Activated T-helper 1 cell treated with anti-CD3 and anti-CD28 coated beads, Interleukin-12 subunit alpha, Interleukin-12 subunit beta, Interleukin-2, Interleukin-4 antibody, amounts not matched to agents 30 ng/mL and 10 ng/mL and 1 ng/mL, durations not matched to agents 14 hours and 24 hours and 36 hours (primary cell): ENCODE measurements around the gene TUBGCP5. TPM values are rescaled to one million over a fixed set of nuclear protein-coding genes. Genes with fewer than 3 reads are reported as not detected.
"Not testable (repeated sequence)": the region's sequence is repeated elsewhere in the genome, so short reads cannot be mapped to it uniquely, and the experiment has no call there.

Experiments
- DNase-seq: peaks from one replicate; pipeline ENCODE4 v3.0.0; 2021; ENCODE audit warnings: low spot score
- H3K27ac Mint-ChIP-seq: one replicate; pipeline ENCODE4 v1.8.0; 2021; ENCODE audit warnings: mild to moderate bottlenecking, mixed read lengths
- H3K27me3 Mint-ChIP-seq: one replicate; pipeline ENCODE4 v1.8.0; 2022; ENCODE audit warnings: mild to moderate bottlenecking, moderate library complexity, mixed read lengths; ENCODE audit not compliant: insufficient read depth
- H3K36me3 Mint-ChIP-seq: one replicate; pipeline ENCODE4 v1.8.0; 2021; ENCODE audit warnings: low read depth, mixed read lengths
- H3K4me1 Mint-ChIP-seq: one replicate; pipeline ENCODE4 v1.8.0; 2021; ENCODE audit warnings: low read depth, mixed read lengths
- H3K4me3 Mint-ChIP-seq: one replicate; pipeline ENCODE4 v1.8.0; 2021; ENCODE audit warnings: mild to moderate bottlenecking, moderate library complexity, mixed read lengths
- H3K9me3 Mint-ChIP-seq: one replicate; pipeline ENCODE4 v1.8.0; 2021; ENCODE audit warnings: mixed read lengths
- intact Hi-C: fragments of 100-400 bp; cut with micrococcal nuclease; formaldehyde crosslinking; loops from one replicate; pipeline ENCODE4 v1.15.1; 2024
- total RNA-seq: library from RNA; stranded (reverse); gene quantifications from 2 replicates; pipeline ENCODE4 v1.2.3, GENCODE V29; 2022

Gene TUBGCP5
- 22.3 and 25.9 TPM in 2 replicates for total RNA-seq

GRCh38 chr15:23039143-23039916, at the start of gene TUBGCP5:
Gene TUBGCP5, minus strand, starts transcription at chr15:23039569. Its CDS starts 26 bp downstream, at chr15:23039543.
- peak within 1 kb of the TSS; percentile 98 for H3K27ac Mint-ChIP-seq
- no peaks in the 10 kb centered on the region for H3K27me3 Mint-ChIP-seq
- peak; percentile 98 for DNase-seq
- peaks cover 17% of the 10 kb centered on the region for H3K4me1 Mint-ChIP-seq
- peaks cover 6% of the 10 kb centered on the region for H3K36me3 Mint-ChIP-seq
- intact Hi-C loops, result loop anchor here (5.0 kb wide), 2 partner anchors 62 to 202 kb away; partner anchors contain the start of gene NIPA2
- no peaks in the 10 kb centered on the region for H3K9me3 Mint-ChIP-seq
- H3K4me3 Mint-ChIP-seq, result peak within 1 kb of the TSS; percentile 93

GRCh38 chr15:23083115-23083514, 43.7 kb upstream of the TUBGCP5 start:
- no peaks in the 10 kb centered on the region for H3K36me3 Mint-ChIP-seq
- no peak overlapping the region for H3K27ac Mint-ChIP-seq
- H3K9me3 Mint-ChIP-seq, result no peaks in the 10 kb centered on the region
- no peaks in the 10 kb centered on the region for H3K4me1 Mint-ChIP-seq
- H3K27me3 Mint-ChIP-seq, result peaks cover 10% of the 10 kb centered on the region
- H3K4me3 Mint-ChIP-seq, result no peak overlapping the region
- intact Hi-C loops, result no loop called here
- no peak for DNase-seq

- H3K4me1 Mint-ChIP-seq, intact Hi-C loops, H3K4me3 Mint-ChIP-seq, H3K9me3 Mint-ChIP-seq, DNase-seq, H3K36me3 Mint-ChIP-seq, H3K27ac Mint-ChIP-seq: not testable (repeated sequence)
- H3K27me3 Mint-ChIP-seq, result peaks cover 10% of the 10 kb centered on the region
These were observed 42.8 kb upstream of the TUBGCP5 start for GRCh38 chr15:23081996-23082737.

GRCh38 chr15:23081271-23081670, 41.9 kb upstream of the TUBGCP5 start:
- Mint-ChIP-seq H3K27ac (no peak overlapping the region), H3K36me3 (no peaks in the 10 kb centered on the region), H3K4me1 (no peaks in the 10 kb centered on the region), H3K9me3 (no peaks in the 10 kb centered on the region), H3K27me3 (peaks cover 10% of the 10 kb centered on the region), H3K4me3 (no peak overlapping the region)
- DNase-seq, result no peak
- intact Hi-C loops, result no loop called here

GRCh38 chr15:23079766-23080165, 40.4 kb upstream of the TUBGCP5 start:
- H3K27ac Mint-ChIP-seq, result no peak overlapping the region
- no peaks in the 10 kb centered on the region for H3K9me3 Mint-ChIP-seq
- DNase-seq, result no peak
- intact Hi-C loops, result no loop called here
- H3K36me3 Mint-ChIP-seq, result no peaks in the 10 kb centered on the region
- H3K4me3 Mint-ChIP-seq, result no peak overlapping the region
- no peaks in the 10 kb centered on the region for H3K4me1 Mint-ChIP-seq
- peaks cover 6% of the 10 kb centered on the region for H3K27me3 Mint-ChIP-seq

GRCh38 chr15:23075927-23076326, 36.6 kb upstream of the TUBGCP5 start:
- H3K4me3 Mint-ChIP-seq, result no peak overlapping the region
- no peaks in the 10 kb centered on the region for H3K36me3 Mint-ChIP-seq
- DNase-seq, result no peak
- intact Hi-C loops, result no loop called here
- H3K27me3 Mint-ChIP-seq, result no peaks in the 10 kb centered on the region
- no peak overlapping the region for H3K27ac Mint-ChIP-seq
- H3K4me1 Mint-ChIP-seq, result no peaks in the 10 kb centered on the region
- H3K9me3 Mint-ChIP-seq, result no peaks in the 10 kb centered on the region

- no peaks in the 10 kb centered on the region for H3K27me3 Mint-ChIP-seq
- no peaks in the 10 kb centered on the region for H3K4me1 Mint-ChIP-seq
- no peak overlapping the region for H3K4me3 Mint-ChIP-seq
- intact Hi-C loops, result no loop called here
- H3K27ac Mint-ChIP-seq, result no peak overlapping the region
- H3K36me3 Mint-ChIP-seq, result no peaks in the 10 kb centered on the region
- no peak for DNase-seq
- no peaks in the 10 kb centered on the region for H3K9me3 Mint-ChIP-seq
These were observed 35.3 kb upstream of the TUBGCP5 start for GRCh38 chr15:23074684-23075083.

- no peaks in the 10 kb centered on the region for H3K27me3 Mint-ChIP-seq
- no peaks in the 10 kb centered on the region for H3K36me3 Mint-ChIP-seq
- intact Hi-C loops, result no loop called here
- H3K9me3 Mint-ChIP-seq, result no peaks in the 10 kb centered on the region
- DNase-seq, result no peak
- H3K4me3 Mint-ChIP-seq, result no peak overlapping the region
- no peaks in the 10 kb centered on the region for H3K4me1 Mint-ChIP-seq
- no peak overlapping the region for H3K27ac Mint-ChIP-seq
These were observed 34.7 kb upstream of the TUBGCP5 start for GRCh38 chr15:23073890-23074646.

GRCh38 chr15:23072633-23073032, 33.3 kb upstream of the TUBGCP5 start:
- no peaks in the 10 kb centered on the region for H3K4me1 Mint-ChIP-seq
- H3K36me3 Mint-ChIP-seq, result no peaks in the 10 kb centered on the region
- intact Hi-C loops, result no loop called here
- H3K4me3 Mint-ChIP-seq, result no peak overlapping the region
- no peaks in the 10 kb centered on the region for H3K9me3 Mint-ChIP-seq
- no peak for DNase-seq
- no peak overlapping the region for H3K27ac Mint-ChIP-seq
- no peaks in the 10 kb centered on the region for H3K27me3 Mint-ChIP-seq

GRCh38 chr15:23069496-23070166, 30.3 kb upstream of the TUBGCP5 start:
- intact Hi-C loops, result no loop called here
- Mint-ChIP-seq H3K4me3 (no peak overlapping the region), H3K27ac (no peak overlapping the region), H3K9me3 (no peaks in the 10 kb centered on the region), H3K4me1 (no peaks in the 10 kb centered on the region), H3K27me3 (no peaks in the 10 kb centered on the region), H3K36me3 (no peaks in the 10 kb centered on the region)
- no peak for DNase-seq

- Mint-ChIP-seq H3K9me3 (peaks cover 6% of the 10 kb centered on the region), H3K4me1 (no peaks in the 10 kb centered on the region), H3K27me3 (no peaks in the 10 kb centered on the region), H3K27ac (no peak overlapping the region), H3K36me3 (no peaks in the 10 kb centered on the region), H3K4me3 (no peak overlapping the region)
- intact Hi-C loops, result no loop called here
- DNase-seq, result no peak
These were observed 28.0 kb upstream of the TUBGCP5 start for GRCh38 chr15:23067416-23067815.

GRCh38 chr15:23065836-23066235, 26.5 kb upstream of the TUBGCP5 start:
- no peak for DNase-seq
- intact Hi-C loops, result no loop called here
- Mint-ChIP-seq H3K4me1 (no peaks in the 10 kb centered on the region), H3K27ac (no peak overlapping the region), H3K4me3 (no peak overlapping the region), H3K27me3 (no peaks in the 10 kb centered on the region), H3K9me3 (peaks cover 7% of the 10 kb centered on the region), H3K36me3 (no peaks in the 10 kb centered on the region)
